ENCODE results near the gene SMC3. TPM values are rescaled to one million over a fixed set of nuclear protein-coding genes. Genes with fewer than 3 reads are reported as not detected.
"Not testable (repeated sequence)": the region's sequence is repeated elsewhere in the genome, so short reads cannot be mapped to it uniquely, and the experiment has no call there.

Gene SMC3
- total RNA-seq, 1 donor from 2014 or later = 39.8 TPM

- H3K27ac Mint-ChIP-seq (ENCODE audit: unreplicated experiment) = no peak overlapping the region
- H3K4me1 Mint-ChIP-seq (ENCODE audit: unreplicated experiment) = peaks cover 38% of the 10 kb centered on the region
- no peaks in the 10 kb centered on the region for H3K27me3 Mint-ChIP-seq (ENCODE audit: unreplicated experiment)
- no peaks in the 10 kb centered on the region for H3K36me3 Mint-ChIP-seq (ENCODE audit: unreplicated experiment)
- H3K4me3 Mint-ChIP-seq (ENCODE audit: unreplicated experiment) = no peak overlapping the region
- no peak for TF ChIP-seq CTCF (IDR thresholded peaks at IDR 0.05)
- DNase-seq (ENCODE audit: extremely low spot score, unreplicated experiment) = no peak
- H3K9me3 Mint-ChIP-seq (ENCODE audit: unreplicated experiment) = no peaks in the 10 kb centered on the region
Observed at GRCh38 chr10:110524859-110525232, 42.6 kb upstream of the SMC3 start.

GRCh38 chr10:110525349-110526260 lies 41.9 kb upstream of the SMC3 start:
- no peaks in the 10 kb centered on the region for H3K36me3 Mint-ChIP-seq (ENCODE audit: unreplicated experiment)
- no peak overlapping the region for H3K4me3 Mint-ChIP-seq (ENCODE audit: unreplicated experiment)
- no peaks in the 10 kb centered on the region for H3K27me3 Mint-ChIP-seq (ENCODE audit: unreplicated experiment)
- peak; percentile 53 for DNase-seq (ENCODE audit: extremely low spot score, unreplicated experiment)
- H3K9me3 Mint-ChIP-seq (ENCODE audit: unreplicated experiment) = no peaks in the 10 kb centered on the region
- H3K27ac Mint-ChIP-seq (ENCODE audit: unreplicated experiment) = no peak overlapping the region
- TF ChIP-seq CTCF (IDR thresholded peaks at IDR 0.05) = no peak
- peaks cover 43% of the 10 kb centered on the region for H3K4me1 Mint-ChIP-seq (ENCODE audit: unreplicated experiment)

- H3K27ac Mint-ChIP-seq (ENCODE audit: unreplicated experiment) = peak overlapping the region; percentile 93
- peaks cover 47% of the 10 kb centered on the region for H3K4me1 Mint-ChIP-seq (ENCODE audit: unreplicated experiment)
- H3K27me3 Mint-ChIP-seq (ENCODE audit: unreplicated experiment) = no peaks in the 10 kb centered on the region
- no peak overlapping the region for H3K4me3 Mint-ChIP-seq (ENCODE audit: unreplicated experiment)
- H3K36me3 Mint-ChIP-seq (ENCODE audit: unreplicated experiment) = no peaks in the 10 kb centered on the region
- DNase-seq (ENCODE audit: extremely low spot score, unreplicated experiment) = peak; percentile 67
- no peak for TF ChIP-seq CTCF (IDR thresholded peaks at IDR 0.05)
- no peaks in the 10 kb centered on the region for H3K9me3 Mint-ChIP-seq (ENCODE audit: unreplicated experiment)
Observed at GRCh38 chr10:110527731-110528171, 39.7 kb upstream of the SMC3 start.

GRCh38 chr10:110528224-110528996 lies 39.1 kb upstream of the SMC3 start:
- H3K4me3 Mint-ChIP-seq (ENCODE audit: unreplicated experiment) = no peak overlapping the region
- peak; percentile 56 for DNase-seq (ENCODE audit: extremely low spot score, unreplicated experiment)
- peaks cover 47% of the 10 kb centered on the region for H3K4me1 Mint-ChIP-seq (ENCODE audit: unreplicated experiment)
- TF ChIP-seq CTCF (IDR thresholded peaks at IDR 0.05) = no peak
- peak overlapping the region; percentile 93 for H3K27ac Mint-ChIP-seq (ENCODE audit: unreplicated experiment)
- H3K9me3 Mint-ChIP-seq (ENCODE audit: unreplicated experiment) = no peaks in the 10 kb centered on the region
- H3K36me3 Mint-ChIP-seq (ENCODE audit: unreplicated experiment) = no peaks in the 10 kb centered on the region
- no peaks in the 10 kb centered on the region for H3K27me3 Mint-ChIP-seq (ENCODE audit: unreplicated experiment)

GRCh38 chr10:110528997-110529524 lies 38.4 kb upstream of the SMC3 start:
- H3K4me1 Mint-ChIP-seq (ENCODE audit: unreplicated experiment) = peaks cover 47% of the 10 kb centered on the region

More at GRCh38 chr10:110528997-110529524, 38.4 kb upstream of the SMC3 start:
- H3K36me3 Mint-ChIP-seq (ENCODE audit: unreplicated experiment); H3K27me3 Mint-ChIP-seq (ENCODE audit: unreplicated experiment); H3K4me3 Mint-ChIP-seq (ENCODE audit: unreplicated experiment); H3K9me3 Mint-ChIP-seq (ENCODE audit: unreplicated experiment): not testable (repeated sequence)
- peak; percentile 11 for DNase-seq (ENCODE audit: extremely low spot score, unreplicated experiment)
- peak overlapping the region; percentile 93 for H3K27ac Mint-ChIP-seq (ENCODE audit: unreplicated experiment)
